HG02885 (cell line): ENCODE data around the gene ITGA5.

Experiments
- ATAC-seq: cut with Tn5 transposase; IDR thresholded peaks from one replicate; pipeline ENCODE4 v1.9.1; 2021; ENCODE audit warnings: mild to moderate bottlenecking; ENCODE audit not compliant: unreplicated experiment, poor library complexity

ITGA5 gene

GRCh38 chr12:54392485-54393206 lies 26.4 kb downstream of the ITGA5 start:
- ATAC-seq: no peak

GRCh38 chr12:54390668-54391551 lies 28.2 kb downstream of the ITGA5 start:
- peak; percentile 51 for ATAC-seq

- ATAC-seq: no peak
Measured at GRCh38 chr12:54390176-54390667, 28.8 kb downstream of the ITGA5 start.

GRCh38 chr12:54389607-54390175 lies 29.4 kb downstream of the ITGA5 start:
- no peak for ATAC-seq

- ATAC-seq: no peak
Measured at GRCh38 chr12:54389134-54389508, 29.9 kb downstream of the ITGA5 start.

- no peak for ATAC-seq
Measured at GRCh38 chr12:54388237-54389133, 30.6 kb downstream of the ITGA5 start.

GRCh38 chr12:54387114-54387467 lies 32.0 kb downstream of the ITGA5 start:
- ATAC-seq: no peak

GRCh38 chr12:54386403-54387113 lies 32.5 kb downstream of the ITGA5 start:
- ATAC-seq: no peak

GRCh38 chr12:54385251-54385914 lies 33.7 kb downstream of the ITGA5 start:
- peak; percentile 78 for ATAC-seq

- peak; percentile 44 for ATAC-seq
Measured at GRCh38 chr12:54384591-54385041, 34.5 kb downstream of the ITGA5 start, which contains the start of gene ZNF385A. ZNF385A (minus strand) TSS chr12:54384733; CDS start chr12:54384514, 219 bp downstream.

- no peak for ATAC-seq
Measured at GRCh38 chr12:54383041-54383609, 35.9 kb downstream of the ITGA5 start.

GRCh38 chr12:54381136-54381535 lies 37.9 kb downstream of the ITGA5 start:
- ATAC-seq: no peak

GRCh38 chr12:54379398-54380201 lies 39.5 kb downstream of the ITGA5 start:
- peak; percentile 79 for ATAC-seq

GRCh38 chr12:54378796-54379397 lies 40.2 kb downstream of the ITGA5 start:
- ATAC-seq: peak; percentile 68

- ATAC-seq: no peak
Measured at GRCh38 chr12:54377797-54378515, 41.1 kb downstream of the ITGA5 start.

GRCh38 chr12:54377007-54377406 lies 42.1 kb downstream of the ITGA5 start:
- no peak for ATAC-seq

- no peak for ATAC-seq
Measured at GRCh38 chr12:54376596-54376995, 42.5 kb downstream of the ITGA5 start.
